BJ (cell line): ENCODE data around the gene ROR2. TPM values are rescaled to one million over a fixed set of nuclear protein-coding genes. Genes with fewer than 3 reads are reported as not detected.

Source experiments
- CTCF ChIA-PET: fragments of 350-600 bp; formaldehyde crosslinking; extraction: SDS; loops from one replicate; lab custom pipeline; 2021; ENCODE audit warnings: antibody characterized with exemption, inconsistent platforms; lab: Yijun Ruan, JAX
- POLR2A ChIA-PET: fragments of 300-600 bp; sonication (Branson Sonifier 250); formaldehyde crosslinking; extraction: SDS; loops from one replicate; lab custom pipeline; 2021; ENCODE audit warnings: antibody characterized with exemption; lab: Charles Lee
- DNase-seq: peaks from one replicate; pipeline ENCODE4 v3.0.0-alpha.2; 2011; ENCODE audit warnings: low read depth
- H3K27me3 ChIP-seq: 2 replicates; pipeline ENCODE4 v1.6.0; 2011; ENCODE audit warnings: low read length; ENCODE audit not compliant: control insufficient read depth, insufficient read depth
- H3K36me3 ChIP-seq: 2 replicates; pipeline ENCODE4 v1.5.1; 2011; ENCODE audit warnings: low read length; ENCODE audit not compliant: control insufficient read depth, insufficient read depth
- H3K4me3 ChIP-seq: 2 replicates; pipeline ENCODE4 v1.5.1; 2011; ENCODE audit warnings: low read depth, mild to moderate bottlenecking, control low read depth, low read length
- CTCF ChIP-seq: IDR thresholded peaks from 2 replicates; pipeline ENCODE4 v1.5.1; 2011; ENCODE audit warnings: low read depth, mild to moderate bottlenecking, control low read depth, inconsistent platforms, low read length, moderate library complexity; ENCODE audit not compliant: insufficient read depth
- polyA plus RNA-seq: library from polyadenylated mRNA; depleted of rRNA; stranded (reverse); fragments of >200 nt; gene quantifications from 2 replicates; pipeline ENCODE4 v1.2.3, GENCODE V29; 2011

ROR2 gene
- polyA plus RNA-seq, 1 experiment, result 1.1 TPM

DNA sequence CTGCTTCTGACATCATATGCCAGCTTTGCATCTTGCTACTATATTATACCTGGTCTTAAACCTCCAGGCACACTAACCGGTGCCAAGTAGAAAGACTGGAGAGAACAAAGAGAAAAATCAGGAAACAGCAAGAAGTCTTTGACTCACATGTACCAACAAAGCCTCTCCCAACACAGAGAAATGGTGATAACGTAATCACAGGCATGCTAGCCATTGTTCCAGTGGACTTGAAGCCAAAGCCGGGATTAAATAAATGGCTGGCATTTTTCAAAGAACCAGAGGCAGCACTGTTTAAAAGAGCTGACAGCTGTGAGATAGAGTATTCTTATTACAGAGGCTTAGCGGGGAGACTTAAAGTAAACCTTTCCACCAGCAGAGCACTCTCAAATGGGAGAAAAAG is 378.0 kb downstream of the ROR2 start:
- no peak for DNase-seq
- ChIA-PET CTCF (no interaction called here), POLR2A (no interaction called here)
- H3K36me3 ChIP-seq, result no peaks in the 10 kb centered on the region
- H3K4me3 ChIP-seq, result no peak overlapping the region
- no peak for TF ChIP-seq CTCF
- peaks cover 3% of the 10 kb centered on the region; the same call in 1 of the 2 replicates for H3K27me3 ChIP-seq

DNA sequence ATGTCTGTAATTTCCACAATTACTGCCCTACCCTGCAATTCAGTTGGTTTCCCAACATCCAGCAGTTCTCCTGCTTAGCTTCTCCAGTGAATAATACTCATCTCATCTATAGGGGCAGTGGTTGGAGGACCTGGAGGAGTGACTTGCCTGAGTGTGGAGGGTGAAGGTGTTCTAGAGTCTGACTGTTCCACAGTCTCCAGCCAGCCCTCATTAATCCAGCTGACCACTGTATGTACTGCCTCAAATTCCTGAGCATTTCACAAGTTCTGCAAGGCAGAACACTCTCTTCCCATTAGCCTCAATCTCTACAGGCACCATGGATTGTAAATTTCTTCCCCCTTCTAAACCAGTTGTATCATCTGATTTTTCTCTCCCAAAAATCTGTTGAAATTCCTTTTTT is 379.0 kb downstream of the ROR2 start:
- ChIA-PET POLR2A (no interaction called here), CTCF (interaction anchor here (0.6 to 1.1 kb wide), 2 partner anchors 12 to 29 kb away, joined by 3 read pairs; no protein-coding TSS in a partner anchor)
- TF ChIP-seq CTCF, result no peak
- no peak for DNase-seq
- peaks cover 3% of the 10 kb centered on the region; the same call in 1 of the 2 replicates for H3K27me3 ChIP-seq
- H3K36me3 ChIP-seq, result no peaks in the 10 kb centered on the region
- no peak overlapping the region for H3K4me3 ChIP-seq

DNA sequence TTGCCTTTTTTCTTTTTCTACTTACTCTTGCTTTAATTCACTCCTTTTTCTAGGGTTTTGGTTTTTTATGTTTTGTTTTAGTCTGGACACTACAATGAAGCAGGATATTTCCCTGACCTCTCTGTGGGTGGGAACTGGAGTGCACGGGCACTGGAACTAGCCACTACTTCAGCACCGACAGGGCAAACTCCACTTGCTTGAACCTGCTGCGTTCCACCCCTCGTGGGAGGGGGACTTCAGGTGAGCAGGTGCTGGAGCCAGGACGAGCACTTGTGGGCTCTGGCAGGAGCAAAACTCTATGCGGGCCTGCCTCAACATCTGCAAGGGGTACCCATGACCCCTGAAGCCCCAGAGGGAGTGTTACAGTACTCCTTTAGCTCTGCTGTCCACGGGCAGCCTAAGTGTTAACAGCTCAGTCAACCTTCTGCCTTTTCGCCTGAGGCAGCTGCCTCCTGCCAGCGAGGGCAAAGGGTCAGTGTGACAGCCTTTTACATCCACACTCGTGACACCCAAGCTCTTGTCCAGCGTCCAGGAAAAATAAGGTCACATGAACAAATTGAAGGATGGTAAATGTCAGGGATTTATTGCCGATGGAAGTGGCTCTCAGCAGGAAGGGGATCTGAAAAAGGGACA is 382.3 kb downstream of the ROR2 start:
- Histone ChIP-seq H3K27me3 (peaks cover 3% of the 10 kb centered on the region; the same call in 1 of the 2 replicates), H3K4me3 (no peak overlapping the region), H3K36me3 (no peaks in the 10 kb centered on the region)
- no peak for TF ChIP-seq CTCF
- CTCF ChIA-PET, result interaction anchor here (0.7 kb wide), 1 partner anchor 86 kb away, joined by 3 read pairs; no protein-coding TSS in a partner anchor
- POLR2A ChIA-PET, result no interaction called here
- no peak for DNase-seq

DNA sequence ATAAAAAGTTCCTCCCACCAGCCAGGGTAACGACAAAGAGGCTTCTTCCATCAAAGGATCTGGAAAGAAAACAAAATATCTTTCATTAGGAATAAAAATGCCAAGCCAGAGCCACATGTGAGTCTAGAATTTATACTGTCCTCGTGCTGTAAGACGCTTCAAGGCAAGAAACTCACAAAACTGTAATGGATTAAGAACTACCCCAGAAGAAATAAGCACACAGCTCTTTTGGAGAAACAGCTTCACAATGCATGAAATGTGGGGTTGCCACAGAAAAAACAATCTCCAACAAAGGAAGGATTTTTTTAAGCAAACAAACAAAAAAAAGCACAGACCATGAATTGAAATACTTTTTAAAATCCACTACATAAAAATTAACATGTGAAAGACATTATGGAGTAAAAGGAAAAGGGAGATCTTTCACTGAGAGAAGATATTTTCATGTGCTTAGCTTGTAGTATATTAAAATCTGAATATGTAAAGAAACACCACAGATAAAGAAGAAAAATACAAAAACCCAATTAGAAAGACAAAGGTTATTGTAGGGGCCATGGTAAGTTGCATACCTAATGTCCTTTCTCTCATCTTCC is 385.9 kb downstream of the ROR2 start:
- H3K4me3 ChIP-seq, result no peak overlapping the region
- H3K27me3 ChIP-seq, result no peaks in the 10 kb centered on the region
- ChIA-PET POLR2A (no interaction called here), CTCF (no interaction called here)
- H3K36me3 ChIP-seq, result no peaks in the 10 kb centered on the region
- TF ChIP-seq CTCF, result no peak
- DNase-seq, result no peak

GRCh38 chr9:91562416-91562815 is 387.6 kb downstream of the ROR2 start:
- no peaks in the 10 kb centered on the region for H3K27me3 ChIP-seq
- POLR2A ChIA-PET, result no interaction called here
- no peak for TF ChIP-seq CTCF
- CTCF ChIA-PET, result interaction anchor here (1.0 kb wide), 1 partner anchor 648 kb away, joined by 3 read pairs; no protein-coding TSS in a partner anchor
- DNase-seq, result no peak
- H3K36me3 ChIP-seq, result no peaks in the 10 kb centered on the region
- no peak overlapping the region for H3K4me3 ChIP-seq
